CD4-positive, alpha-beta T cell treated with Interleukin-15 for 4 hours (primary cell): ENCODE data around the gene ANXA8L1.
"Not testable (repeated sequence)": the region's sequence is repeated elsewhere in the genome, so short reads cannot be mapped to it uniquely, and the experiment has no call there.

ENCODE experiments used
- DNase-seq: peaks from one replicate; pipeline ENCODE4 v3.0.0-alpha.2; 2020; ENCODE audit warnings: low spot score

The ANXA8L1 gene

DNA sequence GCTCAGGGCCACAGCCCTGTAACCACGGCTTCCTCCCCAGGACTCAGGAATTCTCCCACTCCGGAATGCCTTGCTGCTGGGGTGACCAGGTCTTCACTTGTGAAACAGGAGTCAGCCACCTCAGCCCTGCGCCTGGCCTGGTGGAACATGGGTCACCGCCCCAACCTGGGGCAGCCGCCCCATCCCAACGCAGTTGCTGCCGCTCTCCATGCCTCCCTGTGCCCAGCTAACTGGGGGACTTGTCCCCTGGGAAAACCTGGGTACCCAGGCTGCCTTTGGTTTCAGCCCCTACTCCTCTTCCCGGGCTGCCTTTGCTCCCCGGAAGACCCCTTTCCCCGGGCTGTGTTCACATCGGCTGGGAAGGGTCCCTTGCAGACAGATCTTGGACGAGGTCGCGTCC lies 22.2 kb downstream of the ANXA8L1 start:
- DNase-seq, result not testable (repeated sequence)

DNA sequence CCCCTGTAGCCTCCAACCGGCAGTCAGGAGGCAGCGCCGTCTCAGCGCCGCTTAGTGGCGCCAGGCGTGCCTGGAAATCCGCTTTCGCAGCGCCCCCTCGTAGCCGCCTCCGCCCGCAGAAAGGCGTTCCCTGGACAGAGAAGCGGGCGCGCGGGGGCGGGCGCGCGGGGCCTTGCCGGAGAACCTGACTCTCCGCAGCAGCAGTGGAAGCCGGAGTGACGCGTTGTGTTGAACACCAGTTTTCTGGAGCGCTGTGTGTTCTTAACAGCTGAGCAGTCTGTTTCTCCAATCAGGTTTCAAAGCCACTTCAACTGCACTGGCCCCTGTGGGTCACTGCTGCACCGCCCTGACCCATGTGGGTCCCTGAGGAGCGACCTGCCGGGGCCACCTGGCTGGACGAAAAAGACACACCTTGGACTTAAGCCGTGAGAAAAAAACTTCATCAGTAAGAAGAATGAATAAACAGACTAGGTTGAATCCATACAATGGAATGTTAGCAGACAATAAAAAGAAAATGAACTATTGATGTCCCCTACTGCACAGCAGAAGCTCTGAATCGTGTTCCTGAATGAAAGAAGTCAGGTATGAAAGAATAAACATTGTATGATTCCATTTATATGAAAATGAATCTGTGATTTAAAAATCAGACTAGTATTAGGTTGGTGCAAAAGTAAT lies 22.8 kb downstream of the ANXA8L1 start:
- not testable (repeated sequence) for DNase-seq

DNA sequence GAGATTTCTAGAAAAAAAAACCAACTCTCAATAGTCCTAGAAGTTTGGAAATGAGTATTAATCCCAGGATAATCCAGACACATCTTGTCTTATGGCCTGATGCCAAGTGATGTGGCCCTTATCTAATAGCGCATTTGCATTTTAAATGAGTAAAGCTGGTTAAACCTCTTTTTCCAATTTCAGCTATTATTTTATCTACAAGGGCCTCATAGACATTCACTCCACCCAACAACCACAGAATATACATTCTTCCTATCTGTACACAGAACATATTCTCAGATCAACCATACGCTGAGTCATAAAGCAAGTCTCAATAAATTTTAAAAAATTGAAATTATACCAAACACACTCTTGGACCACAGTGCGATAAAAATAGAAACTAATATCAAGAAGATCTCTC lies 34.0 kb downstream of the ANXA8L1 start:
- DNase-seq, result not testable (repeated sequence)

DNA sequence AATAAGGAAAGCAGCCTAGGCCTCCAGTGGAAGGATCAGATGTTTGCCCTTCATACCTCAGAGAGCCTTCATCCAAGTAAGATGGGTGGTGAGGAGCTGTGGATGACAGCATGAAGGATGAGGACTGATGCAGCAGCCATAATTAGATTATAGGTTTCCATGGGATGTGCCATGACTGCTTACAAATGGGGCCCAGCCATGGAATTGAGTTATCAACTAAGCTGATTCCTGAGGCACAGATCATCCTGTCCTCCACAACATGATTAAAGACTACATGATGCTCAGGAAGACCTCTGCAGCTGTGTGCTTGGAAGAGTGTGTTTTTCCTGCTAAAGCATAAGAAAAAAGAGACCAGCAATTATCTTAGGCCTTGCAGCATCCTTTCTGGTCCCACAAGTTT lies 35.5 kb downstream of the ANXA8L1 start:
- DNase-seq, result not testable (repeated sequence)

DNA sequence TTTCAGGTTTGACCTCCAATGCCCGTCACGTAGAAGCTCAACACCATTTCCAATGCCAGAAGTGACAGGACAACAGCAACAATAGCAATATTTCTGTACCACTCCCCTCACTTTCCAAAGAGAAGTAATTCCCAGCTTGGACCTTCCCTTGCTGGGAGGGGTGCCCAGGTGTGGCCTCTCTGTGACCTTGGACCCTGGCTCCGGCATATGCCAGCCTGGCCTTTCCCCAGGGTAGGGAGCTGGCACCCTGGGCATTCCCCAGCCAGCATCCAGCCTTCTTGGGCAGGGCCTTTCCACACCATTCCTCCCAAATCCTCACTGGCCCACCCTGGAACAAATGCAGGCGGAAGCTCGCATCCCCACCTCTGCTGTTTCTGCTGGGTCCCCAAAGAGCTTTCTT lies 37.1 kb downstream of the ANXA8L1 start:
- not testable (repeated sequence) for DNase-seq

DNA sequence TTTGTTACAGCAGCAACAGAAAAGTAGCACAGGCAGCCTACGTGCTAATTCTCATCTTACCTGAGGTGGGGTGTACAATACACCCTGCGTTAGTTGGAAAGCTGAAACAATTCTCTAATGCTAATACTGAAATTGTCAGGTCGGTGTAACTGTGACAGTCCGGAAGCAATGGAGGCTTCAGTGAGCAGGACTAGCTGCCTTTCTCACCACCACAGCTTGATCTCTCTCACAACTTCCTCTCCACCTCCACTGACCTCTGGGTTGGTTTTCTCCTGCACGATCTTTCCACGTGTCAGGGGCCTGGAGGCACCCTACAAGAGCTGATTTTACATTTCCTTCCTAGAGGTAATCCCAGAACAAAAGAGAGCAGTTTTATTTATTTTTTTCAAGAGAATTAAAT lies 39.7 kb downstream of the ANXA8L1 start:
- DNase-seq, result not testable (repeated sequence)

DNA sequence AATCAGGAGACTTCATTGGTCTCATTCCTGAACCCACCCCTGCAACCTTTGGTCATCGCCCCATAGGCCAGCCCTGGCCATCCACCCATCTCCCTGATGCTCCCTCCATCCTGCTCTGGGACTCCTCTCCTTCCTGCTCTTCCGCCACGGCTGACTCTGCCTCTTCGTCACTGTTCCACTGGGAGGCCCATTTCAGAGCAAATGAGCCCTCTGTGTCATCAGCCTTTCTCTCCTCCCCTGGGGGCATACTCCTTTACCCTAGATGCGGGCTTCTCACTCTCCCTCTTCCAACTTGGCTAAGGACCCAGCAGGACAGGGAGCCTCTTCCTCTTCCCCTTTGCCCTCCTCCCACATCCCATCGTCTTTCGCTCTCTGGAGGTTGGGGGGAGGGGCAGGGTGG lies 42.7 kb downstream of the ANXA8L1 start:
- DNase-seq, result not testable (repeated sequence)

DNA sequence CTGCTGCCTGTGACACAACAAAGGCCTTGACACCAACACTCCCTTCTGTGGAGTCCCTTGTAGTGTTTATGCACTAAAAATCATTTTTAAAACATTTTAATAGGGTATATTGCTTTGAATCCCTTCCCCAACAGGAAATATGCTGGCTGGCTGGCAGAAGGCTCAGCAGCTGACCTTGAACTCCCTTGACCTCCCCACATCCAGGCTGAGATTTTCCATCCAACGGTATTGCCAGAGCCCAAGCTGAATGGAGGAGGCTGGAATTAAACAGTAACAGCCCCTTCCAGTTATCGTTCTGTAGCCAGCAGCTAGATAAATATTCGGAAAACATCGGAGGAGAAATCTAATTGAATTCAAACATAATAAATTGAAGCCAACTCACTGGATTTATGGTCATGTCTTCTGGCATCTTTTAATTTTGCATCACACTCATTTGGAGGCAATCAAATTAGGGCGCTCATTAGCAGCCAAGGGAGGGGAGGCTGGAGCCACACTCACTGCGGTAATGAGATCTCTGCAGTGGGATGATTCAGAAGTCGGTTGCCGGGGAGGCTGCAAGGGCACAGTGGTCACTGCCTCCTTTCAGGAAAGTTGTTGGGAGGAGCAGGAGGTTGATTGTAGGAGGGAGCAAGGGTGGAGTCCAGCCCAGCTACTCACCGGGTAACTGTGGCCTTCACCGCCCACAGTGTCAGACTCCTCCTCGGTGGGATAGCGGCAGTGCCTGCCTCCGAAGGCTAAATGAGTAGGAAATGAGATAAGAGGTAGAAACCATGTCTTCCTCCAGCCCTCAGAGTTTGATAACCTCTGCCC lies 44.2 kb downstream of the ANXA8L1 start:
- not testable (repeated sequence) for DNase-seq

DNA sequence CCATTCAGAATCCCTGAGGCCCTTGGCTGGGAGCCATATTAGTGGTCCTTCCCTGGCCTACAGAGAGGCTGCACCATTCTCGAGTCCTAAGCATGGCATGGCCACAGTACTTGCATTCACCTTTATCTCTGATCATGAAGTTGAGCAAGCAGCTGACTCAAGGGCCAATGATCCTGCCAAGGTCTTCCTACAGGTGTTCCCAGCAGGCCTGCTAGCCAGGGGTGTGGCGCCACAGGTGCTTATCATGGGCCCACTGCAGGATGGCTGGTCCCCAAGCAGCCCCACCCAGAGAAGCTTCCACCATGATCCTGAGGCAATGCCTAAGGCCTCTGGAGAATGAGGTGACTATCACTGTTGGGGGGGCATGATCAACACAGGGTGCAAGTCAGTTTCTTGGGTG lies 48.0 kb downstream of the ANXA8L1 start:
- not testable (repeated sequence) for DNase-seq

DNA sequence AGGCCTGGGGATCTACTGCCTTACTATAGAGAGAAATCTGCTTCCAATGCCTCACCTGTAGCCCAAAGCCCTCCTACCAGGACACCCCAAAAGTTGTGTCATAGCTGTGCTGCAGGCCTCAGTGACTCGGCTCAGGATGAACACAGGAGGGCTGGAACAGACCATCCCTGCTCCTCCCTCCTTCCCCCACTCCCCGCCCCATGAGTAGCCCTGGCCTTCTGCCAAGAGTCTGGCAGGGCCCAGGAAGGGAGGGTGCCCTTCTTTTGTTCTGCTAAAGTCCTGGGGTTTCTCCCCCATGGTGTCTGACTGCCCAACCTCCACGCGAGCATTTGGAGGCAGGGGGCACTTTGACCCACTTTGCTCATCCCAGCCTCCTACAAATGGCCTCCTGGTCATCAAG lies 65.4 kb downstream of the ANXA8L1 start:
- not testable (repeated sequence) for DNase-seq
